Liver (tissue), 3 donors: ENCODE data around the gene SALL3.

Experiments
- ATF3 ChIP-seq: IDR thresholded peaks from 2 replicates; pipeline ENCODE4 v1.6.1; 2016; ENCODE audit warnings: antibody characterized with exemption
- CTCF ChIP-seq: fragments of 150-350 bp; IDR thresholded peaks from 2 replicates; pipeline ENCODE4 v1.5.1; 2017; ENCODE audit warnings: improper control_type of control experiment, low read depth, low read length; ENCODE audit not compliant: missing input control
- EGR1 ChIP-seq, 2 donors: IDR thresholded peaks; 2 replicates each; pipeline ENCODE4 v1.6.1; 2016 to 2018; ENCODE audit warnings: antibody characterized with exemption in 2 of 2, low read depth in 2 of 2
- FOXA2 ChIP-seq: IDR thresholded peaks from 2 replicates; pipeline ENCODE4 v1.6.1; 2016; ENCODE audit warnings: antibody characterized with exemption
- GABPA ChIP-seq, 2 donors: IDR thresholded peaks in 1 of 2; conservative IDR thresholded peaks in 1 of 2; 2 replicates each; pipeline ENCODE4 v1.6.1; 2016; ENCODE audit warnings: antibody characterized with exemption in 2 of 2, mild to moderate bottlenecking in 1 of 2, moderate library complexity in 1 of 2
- HNF4G ChIP-seq: IDR thresholded peaks from 2 replicates; pipeline ENCODE4 v1.6.1; 2016; ENCODE audit warnings: antibody characterized with exemption
- JUND ChIP-seq, 2 donors: IDR thresholded peaks; 2 replicates each; pipeline ENCODE4 v1.6.1; 2016; ENCODE audit warnings: antibody characterized with exemption in 2 of 2
- MAX ChIP-seq: IDR thresholded peaks from 2 replicates; pipeline ENCODE4 v1.6.1; 2016; ENCODE audit warnings: antibody characterized with exemption
- RAD21 ChIP-seq, 2 donors: IDR thresholded peaks; 2 replicates each; pipeline ENCODE4 v1.6.1; 2016; ENCODE audit warnings: antibody characterized with exemption in 2 of 2, mild to moderate bottlenecking in 2 of 2
- REST ChIP-seq: IDR thresholded peaks from 2 replicates; pipeline ENCODE4 v1.6.1; 2016; ENCODE audit warnings: antibody characterized with exemption, mild to moderate bottlenecking
- SP1 ChIP-seq: IDR thresholded peaks from 2 replicates; pipeline ENCODE4 v1.6.1; 2018; ENCODE audit warnings: antibody characterized with exemption, mild to moderate bottlenecking
- TAF1 ChIP-seq: conservative IDR thresholded peaks from 2 replicates; pipeline ENCODE4 v1.6.1; 2016; ENCODE audit warnings: antibody characterized with exemption, mild to moderate bottlenecking
- YY1 ChIP-seq: IDR thresholded peaks from 2 replicates; pipeline ENCODE4 v1.6.1; 2016; ENCODE audit warnings: antibody characterized with exemption, mild to moderate bottlenecking
- donor health status: healthy.
- donor health status: healthy.

- TF ChIP-seq CTCF = no peak
- no peak for TF ChIP-seq EGR1 (IDR thresholded peaks at IDR 0.05; ENCODE audit: low read depth in 2 of 2)
- no peak for TF ChIP-seq MAX
- TF ChIP-seq JUND (IDR thresholded peaks at IDR 0.05) = no peak
- TF ChIP-seq SP1 = no peak
- TF ChIP-seq HNF4G = no peak
- TF ChIP-seq TAF1 = no peak
- no peak for TF ChIP-seq ATF3
- no peak for TF ChIP-seq YY1
- no peak for TF ChIP-seq RAD21 (IDR thresholded peaks at IDR 0.05)
- TF ChIP-seq GABPA (IDR thresholded peaks at IDR 0.05 in 1 of 2, conservative IDR thresholded peaks at IDR 0.05 in 1 of 2) = no peak
- TF ChIP-seq REST = no peak
- TF ChIP-seq FOXA2 = no peak
These were observed 13.5 kb upstream of the SALL3 start for GRCh38 chr18:78965917-78966792.
